Activated CD4-positive, CD25-positive, alpha-beta regulatory T cell (primary cell): ENCODE measurements around the gene TAOK3.

Source experiments
- DNase-seq, 4 experiments: peaks; one replicate each; lab custom pipeline; 2025; lab: John Stamatoyannopoulos, UW

Gene TAOK3

DNA sequence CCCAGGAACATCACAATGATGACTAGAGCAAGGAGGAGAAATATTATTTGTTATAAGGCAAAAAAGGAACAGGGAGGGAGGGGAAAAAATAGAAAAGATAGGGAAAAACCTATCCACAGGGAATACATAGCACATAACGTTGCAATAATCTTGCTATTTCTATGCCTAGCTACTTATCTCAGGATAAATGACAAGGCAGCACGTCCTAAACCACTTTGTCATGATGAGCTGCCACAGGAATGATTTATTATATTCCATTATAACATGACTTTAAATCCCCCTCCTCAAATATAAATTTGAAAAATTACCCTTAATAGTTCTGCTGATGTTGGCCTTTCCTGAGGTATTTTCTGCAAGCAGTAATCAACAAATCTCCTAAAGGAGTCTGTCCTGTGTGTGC, 160.1 kb downstream of the TAOK3 start:
- DNase-seq: no peak

DNA sequence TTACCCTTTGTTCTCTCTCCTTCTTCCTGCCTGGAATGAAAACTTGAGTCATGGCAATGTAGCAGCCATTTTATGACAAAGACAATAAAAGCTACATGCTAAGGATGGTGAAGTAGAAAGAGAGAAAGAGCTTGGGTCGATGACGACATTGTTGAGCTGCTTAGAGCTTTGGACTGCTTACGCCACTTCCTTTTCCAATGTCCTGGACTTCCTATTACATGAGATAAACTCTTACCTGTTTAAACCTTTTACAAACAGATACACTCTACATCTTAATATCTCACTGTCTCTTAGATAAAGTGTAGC, 166.6 kb downstream of the TAOK3 start:
- DNase-seq: no peak

DNA sequence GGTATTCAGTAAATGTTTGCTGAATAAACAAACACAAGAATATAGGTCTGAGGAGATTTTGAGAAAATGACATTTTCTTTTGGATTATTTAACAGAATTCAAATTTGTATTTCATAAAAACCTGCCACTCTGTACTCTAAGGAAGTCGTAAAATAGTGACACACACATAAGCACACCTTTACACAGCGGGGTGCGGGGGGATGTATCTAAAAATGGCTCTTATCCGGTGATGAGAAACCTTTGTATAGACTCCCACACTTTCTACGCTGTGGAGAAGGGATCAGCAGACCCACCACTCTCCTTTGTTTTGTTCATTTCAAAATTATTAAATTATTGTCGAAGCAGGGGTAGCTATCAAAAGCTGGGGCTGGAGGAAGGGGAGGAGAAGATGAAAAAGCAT, 178.7 kb downstream of the TAOK3 start:
- DNase-seq: no peak

DNA sequence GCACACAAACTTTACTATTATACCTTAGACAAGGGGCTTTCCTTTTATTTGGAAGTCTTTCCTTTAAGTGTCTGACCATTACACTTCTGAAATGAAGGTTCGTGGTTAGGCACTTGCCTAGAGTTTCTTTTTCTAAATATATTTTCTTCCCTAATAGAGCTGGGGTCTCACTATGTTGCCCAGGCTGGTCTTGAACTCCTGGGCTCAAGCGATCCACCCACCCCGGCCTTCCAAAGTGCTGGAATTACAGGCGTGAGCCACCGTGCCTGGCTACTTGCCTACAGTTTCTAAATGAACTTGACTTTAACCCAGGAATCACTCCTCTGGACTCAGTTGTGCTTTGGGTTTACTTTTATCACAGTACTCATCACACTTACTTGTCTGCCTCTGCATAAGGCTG, 179.2 kb downstream of the TAOK3 start:
- no peak for DNase-seq

DNA sequence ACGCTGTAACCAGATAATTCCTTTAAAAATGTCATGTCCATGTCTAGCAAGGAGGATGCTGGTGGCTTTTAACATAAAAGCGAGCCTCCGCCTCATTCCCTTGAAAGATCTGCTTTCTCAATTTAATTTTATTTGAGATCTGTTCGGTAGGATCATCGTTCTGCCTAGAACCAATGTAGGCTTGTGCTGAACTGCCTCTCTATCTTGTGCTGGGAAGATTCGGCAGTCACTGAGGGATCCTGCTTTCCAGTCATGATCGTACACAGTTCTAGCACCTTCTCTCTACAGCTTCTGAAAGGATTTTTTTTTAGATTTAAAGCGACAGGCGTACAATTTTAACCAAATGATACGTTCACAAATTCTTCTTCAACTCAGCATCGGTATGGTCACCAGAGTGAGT, 182.4 kb downstream of the TAOK3 start:
- no peak for DNase-seq

DNA sequence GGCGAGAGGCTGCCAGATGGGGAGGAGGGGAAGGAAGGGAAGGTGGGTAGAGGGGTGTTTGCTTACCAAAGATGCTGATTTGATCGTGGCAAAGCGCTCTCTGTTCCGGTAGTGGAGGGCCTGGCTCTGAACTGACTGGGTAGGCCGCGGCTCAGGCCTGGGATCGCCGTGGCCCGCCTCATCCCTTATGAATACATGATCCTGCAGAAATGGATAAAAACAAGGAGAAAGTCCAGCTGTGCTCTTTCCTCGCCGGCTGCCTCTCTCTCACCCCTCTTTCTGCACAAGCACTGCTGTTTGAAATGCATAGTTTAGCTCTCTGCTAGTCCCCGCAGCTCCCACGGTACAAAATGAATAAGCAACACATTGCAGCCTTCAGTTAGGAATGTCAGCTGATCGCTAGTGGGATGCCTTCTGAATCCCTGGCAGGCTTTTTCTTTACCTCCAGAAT, 182.9 kb downstream of the TAOK3 start:
- no peak for DNase-seq

DNA sequence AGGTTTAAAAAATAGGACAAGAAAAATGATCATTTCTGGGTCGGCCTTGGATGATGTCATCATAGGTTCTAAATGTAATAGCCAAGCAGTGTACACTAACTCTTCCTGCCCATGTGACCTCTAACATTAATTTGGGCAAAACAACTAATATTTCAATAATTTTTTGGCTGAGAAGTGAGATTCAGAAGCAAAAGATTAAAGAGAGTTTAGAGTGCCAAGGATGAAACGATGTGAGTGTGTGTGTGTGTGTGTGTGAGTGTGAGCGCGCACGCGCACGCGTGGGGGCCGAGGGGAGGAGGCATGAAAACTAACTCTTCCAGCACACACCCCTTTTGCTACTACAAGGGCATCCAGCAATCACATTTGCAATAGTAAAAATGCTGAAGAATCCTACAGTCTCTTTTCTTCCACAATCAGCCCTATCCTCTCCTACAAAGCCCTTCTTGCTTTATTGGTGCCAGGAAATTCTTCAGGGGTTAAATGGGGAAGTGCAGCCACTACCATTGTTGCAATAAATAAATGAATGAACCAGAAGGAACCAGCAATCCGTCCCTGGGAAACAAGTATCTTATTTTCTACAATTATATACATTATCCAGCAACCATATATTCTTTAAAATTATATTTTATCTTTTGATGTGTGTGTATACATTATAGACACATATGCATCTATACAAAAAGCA, 183.9 kb downstream of the TAOK3 start:
- DNase-seq: no peak

DNA sequence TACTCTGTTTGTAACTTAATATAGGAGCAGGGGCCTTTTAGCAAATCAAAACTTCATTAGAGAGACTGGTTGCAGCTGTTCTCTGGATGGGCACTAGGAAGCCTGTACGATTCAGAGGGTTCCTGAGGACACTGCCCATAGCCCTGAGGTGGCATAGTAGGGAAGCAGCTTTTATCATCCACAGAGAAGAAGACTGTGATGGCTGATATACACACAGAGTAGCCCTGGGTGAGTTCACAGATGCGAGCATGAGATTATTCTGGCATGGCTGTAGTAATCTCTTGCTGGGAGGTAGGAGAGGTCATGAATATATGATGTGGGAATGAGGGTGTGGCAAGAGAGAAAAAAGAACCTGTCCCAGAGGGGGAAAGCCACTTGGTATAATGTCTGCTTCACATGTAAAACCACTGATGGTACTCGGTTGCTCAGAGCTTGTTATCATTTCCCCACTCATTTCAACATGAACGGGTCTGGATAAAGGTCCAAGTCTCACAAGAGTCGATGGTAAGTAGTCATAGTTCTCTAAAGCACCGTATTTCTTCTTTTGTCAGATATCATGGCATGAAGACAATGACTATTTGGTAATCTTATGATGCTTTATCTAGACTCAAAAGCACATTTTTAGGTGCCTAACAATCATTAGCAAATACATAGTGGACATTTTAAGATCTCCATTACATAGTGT, 184.8 kb downstream of the TAOK3 start:
- DNase-seq: no peak

DNA sequence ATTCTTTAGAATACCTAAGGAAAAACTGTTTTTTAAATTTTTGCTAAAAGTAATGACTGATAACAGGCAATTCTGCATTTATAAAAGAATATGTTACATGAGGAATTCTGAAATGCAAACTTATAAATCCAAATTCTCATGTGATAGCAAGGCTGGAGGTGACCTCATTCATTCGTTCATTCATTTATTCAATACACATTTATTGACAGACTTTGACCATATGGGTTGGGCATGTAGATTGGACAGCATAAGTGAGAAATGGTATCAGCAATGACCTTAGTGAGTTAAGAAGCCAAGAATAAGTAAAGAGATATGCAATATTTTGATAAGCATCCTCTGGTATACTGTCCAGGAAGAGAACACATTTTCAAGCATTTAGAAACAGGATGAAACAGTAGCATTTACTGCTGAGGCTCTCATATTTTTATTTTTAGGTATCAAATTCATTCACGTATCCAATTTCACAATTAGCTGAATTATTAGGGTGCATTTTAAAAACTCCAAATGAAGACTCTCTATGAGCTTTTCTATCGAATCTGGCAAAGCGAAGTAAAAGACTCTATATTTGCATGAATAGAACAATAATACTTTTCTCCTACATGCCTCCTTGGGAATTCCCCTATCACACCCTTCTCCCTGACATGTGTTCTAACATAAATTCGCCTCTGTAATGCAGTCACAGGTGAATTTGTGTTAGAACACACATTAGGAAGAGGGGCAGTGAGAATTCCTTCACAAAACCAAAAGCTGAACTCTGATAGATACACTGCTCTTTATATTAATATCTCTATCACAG, 186.9 kb downstream of the TAOK3 start:
- no peak for DNase-seq

DNA sequence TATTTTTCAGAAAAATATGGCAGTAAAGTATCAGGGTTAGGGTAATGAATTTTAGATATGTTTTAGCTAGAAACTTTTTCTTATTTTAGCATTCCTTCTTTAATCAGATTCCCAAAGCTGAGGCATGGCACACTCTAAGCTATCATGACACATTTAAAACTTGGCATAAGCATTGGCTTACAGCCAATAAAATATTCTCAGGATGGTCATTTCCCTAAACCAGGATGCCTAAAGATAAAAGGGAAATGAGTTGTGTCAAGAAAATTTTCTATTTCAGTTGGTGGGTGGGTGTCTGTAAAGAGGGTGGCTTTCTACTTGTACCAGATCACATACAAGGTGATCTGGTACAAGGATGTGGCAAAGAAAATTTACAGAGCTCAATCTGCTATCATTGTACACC, 189.0 kb downstream of the TAOK3 start:
- no peak for DNase-seq

DNA sequence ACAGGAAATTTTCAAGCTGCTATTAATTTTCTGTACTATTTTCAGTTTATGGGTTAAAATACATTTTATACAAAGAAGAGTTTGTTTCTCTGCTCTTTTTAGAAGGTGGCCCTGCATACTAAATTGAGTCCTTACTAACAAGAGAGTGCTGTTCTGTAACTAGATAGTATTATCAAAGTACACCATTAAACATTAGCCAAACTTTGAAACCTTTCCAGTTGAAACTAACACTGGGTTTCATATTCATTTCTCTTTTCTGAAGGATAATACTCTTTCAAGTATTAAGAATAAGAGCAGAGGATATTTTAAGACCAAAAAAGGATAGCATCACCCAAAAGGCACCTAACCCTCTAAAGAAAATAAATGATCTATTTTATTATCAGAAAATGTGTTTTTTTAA, 189.6 kb downstream of the TAOK3 start:
- DNase-seq: no peak

DNA sequence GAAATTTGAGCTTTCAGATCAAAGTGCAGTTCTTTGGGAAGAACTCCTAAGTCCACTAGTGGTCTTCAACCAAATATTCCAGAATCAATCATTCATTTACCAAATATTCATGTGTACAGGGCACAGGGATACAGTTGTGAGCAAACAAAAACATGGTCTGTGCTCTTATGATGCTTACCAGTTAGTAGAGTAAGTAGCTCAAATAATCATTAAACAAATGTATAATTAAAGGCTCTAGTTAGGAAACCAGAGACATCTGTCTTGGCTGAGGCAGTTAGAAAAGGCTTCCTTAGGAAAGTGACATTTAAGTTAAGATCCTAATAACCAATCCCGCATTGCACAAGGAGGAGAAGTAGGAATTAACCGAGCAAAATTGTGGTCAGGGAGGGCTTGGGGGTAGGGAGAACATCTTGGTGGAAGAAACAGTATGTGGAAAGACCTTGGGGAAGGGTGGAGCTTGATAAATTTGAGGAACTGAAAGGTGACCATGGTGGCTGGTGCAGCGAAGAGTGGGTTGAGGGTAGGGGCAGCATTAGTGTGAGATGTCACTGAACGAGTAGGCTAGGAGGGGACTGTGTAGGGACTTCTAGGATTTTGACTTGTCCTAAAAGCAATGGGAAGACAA, 196.8 kb downstream of the TAOK3 start:
- no peak for DNase-seq

DNA sequence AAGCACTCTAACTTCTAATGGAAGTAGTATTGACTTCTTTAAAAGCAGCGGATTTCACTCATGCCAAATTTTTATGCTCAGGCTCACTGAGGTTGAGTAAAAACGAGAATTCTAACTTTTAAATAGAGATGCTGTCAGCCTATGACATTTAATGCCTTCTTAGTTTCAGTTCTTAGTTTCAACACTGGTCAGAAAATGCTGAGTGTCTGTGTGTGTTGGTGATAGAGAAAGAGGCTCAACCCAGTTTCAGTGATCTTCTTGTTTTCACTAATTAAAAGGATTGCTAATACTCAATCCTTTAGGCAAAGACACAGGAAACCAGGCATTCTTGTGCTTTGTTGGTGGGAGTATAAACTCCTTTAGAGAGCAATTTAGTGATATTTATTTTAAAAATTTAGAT, 205.8 kb downstream of the TAOK3 start:
- DNase-seq: no peak

DNA sequence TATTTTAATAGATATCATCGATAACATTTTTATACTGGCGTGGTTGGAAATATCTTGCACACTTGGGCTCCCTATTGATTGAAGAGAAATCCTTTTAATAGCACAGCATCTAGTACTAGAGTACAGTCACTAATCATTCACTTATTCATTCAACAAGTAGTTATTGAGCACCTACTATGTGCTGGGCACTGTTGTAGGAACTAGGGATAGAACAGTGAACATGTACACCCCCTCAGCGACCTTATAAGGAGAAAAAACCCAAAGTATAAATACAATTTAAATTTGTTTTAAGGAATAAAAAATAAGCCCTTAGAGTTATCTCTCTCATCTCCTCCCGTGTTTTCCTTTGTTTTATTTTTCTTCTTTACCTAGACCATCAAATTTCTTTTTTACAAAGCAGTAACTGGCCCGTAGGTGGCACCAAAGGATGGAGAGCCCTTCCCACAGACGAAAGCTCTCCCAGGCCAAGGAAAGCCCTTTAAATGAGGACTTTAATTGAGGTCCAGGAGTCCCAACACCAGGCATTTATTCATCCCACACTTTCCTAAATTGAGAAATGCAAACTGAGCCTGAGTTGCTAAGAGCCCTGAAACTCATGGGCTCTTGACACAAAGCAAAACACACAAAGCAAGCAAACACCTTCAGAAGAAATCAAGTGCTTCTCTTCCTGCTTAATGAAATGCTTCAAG, 207.8 kb downstream of the TAOK3 start:
- DNase-seq: no peak

DNA sequence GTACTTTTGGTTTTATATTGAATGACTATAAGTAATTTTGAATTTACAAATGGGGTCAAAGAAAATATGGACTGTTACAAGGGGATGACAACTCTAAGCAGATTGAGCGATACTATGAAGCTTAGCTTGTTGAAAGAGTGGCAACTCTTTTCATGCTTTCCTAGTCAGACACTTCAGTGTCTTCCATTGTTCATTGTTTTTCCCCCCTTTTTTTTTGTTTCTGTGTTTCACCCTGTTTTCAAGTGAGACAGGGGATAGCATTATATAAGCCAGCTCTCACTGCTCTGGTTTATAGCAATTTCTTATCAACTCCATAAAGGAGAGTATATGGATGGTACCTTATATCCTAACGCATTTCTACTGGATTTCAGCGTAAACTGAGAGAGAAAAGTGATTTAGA, 212.2 kb downstream of the TAOK3 start:
- no peak for DNase-seq

DNA sequence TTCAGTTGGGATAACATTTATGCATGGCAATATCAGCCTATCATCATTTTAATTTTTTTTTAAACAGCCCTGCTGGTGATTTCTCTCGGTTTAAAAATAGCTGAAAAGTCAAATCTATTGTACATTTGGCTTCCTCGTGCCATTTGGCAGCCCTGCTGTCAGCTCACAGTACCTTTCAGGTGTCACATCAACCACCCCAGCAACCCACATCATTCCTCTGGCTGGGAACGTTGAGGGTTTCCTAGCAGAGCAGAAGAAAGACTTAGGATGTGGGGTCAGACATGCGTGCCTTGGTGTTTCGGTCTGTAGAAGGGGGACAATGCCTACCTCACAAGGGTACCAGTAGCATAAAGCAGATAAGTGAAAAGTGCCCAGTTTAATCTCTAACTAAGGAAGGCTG, 221.0 kb downstream of the TAOK3 start:
- DNase-seq: no peak

DNA sequence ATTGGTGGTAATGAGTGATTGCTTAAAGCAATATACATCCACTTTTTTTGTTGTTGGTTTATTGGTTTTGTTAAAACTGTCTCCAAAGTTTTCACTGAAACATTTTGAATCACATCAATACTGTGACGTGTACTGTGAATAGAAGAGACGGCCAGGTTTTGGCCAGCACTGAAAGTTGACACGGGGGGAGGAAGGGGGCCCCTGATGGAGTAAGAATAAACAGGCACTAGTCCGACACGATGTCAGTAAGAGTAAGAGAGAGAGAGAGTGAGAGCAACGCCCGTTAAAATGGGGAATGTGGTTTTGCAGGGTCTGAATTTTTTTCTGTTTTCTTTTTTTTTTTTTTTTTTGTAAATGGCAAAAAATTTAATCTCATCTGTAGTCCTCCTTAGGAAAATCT, 222.1 kb downstream of the TAOK3 start:
- DNase-seq: no peak

DNA sequence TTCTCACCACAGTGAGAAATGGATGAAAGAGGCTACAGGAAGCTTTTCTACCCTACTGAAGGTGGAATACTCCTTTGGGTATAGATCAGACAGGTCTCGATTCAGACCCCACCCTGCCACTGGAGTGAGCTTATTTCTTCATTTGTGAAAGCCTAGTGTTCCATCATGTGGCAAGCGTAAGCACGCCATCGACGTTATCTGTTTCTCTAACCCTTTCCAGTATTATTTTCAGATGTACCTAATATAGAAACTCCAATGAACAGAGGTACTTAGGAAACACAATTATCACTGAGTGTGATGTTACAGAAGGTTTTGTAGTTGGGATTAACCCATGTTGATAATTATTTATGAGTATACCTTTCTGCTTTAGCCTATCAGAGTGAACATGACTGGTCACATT, 224.4 kb downstream of the TAOK3 start:
- DNase-seq: no peak

DNA sequence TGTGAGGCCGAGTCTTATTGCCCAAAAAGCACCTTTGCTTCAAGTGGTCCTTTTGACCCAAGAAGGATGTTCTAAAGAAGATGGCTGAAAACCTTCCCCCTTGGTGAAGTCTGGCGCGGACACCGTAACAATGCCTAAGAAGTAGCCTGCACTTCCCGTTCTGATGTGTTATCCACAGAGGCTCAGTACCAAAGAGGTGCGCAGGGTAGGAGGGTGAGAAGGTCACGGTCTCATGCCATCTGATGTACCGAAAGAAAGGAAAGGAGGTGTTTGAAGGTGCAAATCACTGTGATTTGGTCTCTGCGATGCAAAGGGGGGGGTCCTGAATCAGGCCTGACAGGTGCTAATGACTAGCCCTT, 226.9 kb downstream of the TAOK3 start:
- no peak for DNase-seq

DNA sequence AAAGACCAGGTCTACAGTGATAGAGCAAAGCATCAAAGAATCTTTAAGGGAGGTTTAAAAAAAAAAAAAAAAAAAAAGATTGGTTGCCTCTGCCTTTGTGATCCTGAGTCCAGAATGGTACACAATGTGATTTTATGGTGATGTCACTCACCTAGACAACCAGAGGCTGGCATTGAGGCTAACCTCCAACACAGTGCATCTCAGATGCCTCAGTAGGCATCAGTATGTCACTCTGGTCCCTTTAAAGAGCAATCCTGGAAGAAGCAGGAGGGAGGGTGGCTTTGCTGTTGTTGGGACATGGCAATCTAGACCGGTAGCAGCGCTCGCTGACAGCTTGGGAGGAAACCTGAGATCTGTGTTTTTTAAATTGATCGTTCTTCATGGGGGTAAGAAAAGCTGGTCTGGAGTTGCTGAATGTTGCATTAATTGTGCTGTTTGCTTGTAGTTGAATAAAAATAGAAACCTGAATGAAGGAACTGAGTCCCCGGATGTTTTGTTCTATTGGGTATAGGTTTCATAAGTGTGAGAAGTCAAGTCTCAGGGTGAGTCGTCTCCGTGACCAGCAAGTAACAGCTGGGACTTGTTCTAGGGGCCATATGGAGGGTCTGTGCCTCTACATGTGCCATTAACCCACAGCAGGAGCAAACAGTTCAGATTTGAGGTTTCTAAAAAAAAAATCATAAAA, 227.5 kb downstream of the TAOK3 start:
- no peak for DNase-seq

DNA sequence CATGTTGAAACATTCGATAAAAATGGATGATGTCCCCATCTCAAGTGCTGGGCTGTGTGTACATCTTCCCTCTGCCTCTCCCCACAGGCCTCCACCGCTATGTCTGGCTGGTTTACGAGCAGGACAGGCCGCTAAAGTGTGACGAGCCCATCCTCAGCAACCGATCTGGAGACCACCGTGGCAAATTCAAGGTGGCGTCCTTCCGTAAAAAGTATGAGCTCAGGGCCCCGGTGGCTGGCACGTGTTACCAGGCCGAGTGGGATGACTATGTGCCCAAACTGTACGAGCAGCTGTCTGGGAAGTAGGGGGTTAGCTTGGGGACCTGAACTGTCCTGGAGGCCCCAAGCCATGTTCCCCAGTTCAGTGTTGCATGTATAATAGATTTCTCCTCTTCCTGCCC, 228.2 kb downstream of the TAOK3 start:
- no peak for DNase-seq

DNA sequence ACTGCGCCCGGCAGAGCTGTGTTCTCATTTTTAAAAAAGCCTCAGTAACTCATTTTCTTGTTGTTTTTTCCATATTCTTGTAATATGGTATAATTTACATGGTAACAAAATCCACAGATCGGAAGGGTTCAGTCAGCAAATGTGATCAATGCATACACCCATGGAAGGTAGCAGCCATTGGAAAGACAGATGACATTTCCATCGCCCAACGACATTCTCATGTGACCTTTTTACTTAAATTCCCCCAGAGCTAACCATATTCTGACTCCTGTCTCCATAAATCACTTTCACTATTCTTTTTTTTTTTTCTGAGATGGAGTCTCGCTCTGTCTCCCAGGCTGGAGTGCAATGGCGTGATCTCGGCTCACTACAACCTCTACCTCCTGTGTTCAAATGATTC, 231.9 kb downstream of the TAOK3 start:
- no peak for DNase-seq
